ENCODE measurements around the gene HADHA. TPM values are rescaled to one million over a fixed set of nuclear protein-coding genes. Genes with fewer than 3 reads are reported as not detected.

HADHA gene
- polyA plus RNA-seq, 1 of the 3 experiments (the other 2 are of a cell fraction) = 64.3 TPM

GRCh38 chr2:26249625-26250024 is 5.2 kb upstream of the HADHA start:
- no peak for DNase-seq
- H3K79me2 ChIP-seq (ENCODE audit: insufficient read depth) = peaks cover 98% of the 10 kb centered on the region
- H3K9ac ChIP-seq = no peak overlapping the region
- peaks cover 3% of the 10 kb centered on the region for H3F3A ChIP-seq (replicated peaks; ENCODE audit: insufficient read depth)
- peaks cover 25% of the 10 kb centered on the region for H4K20me1 ChIP-seq (ENCODE audit: insufficient read depth)
- H3K4me1 ChIP-seq (ENCODE audit: control insufficient read depth in 1 of 2, insufficient read depth in 2 of 2, low read depth in 1 of 2, low read length in 1 of 2) = peaks cover 0 to 8% of the 10 kb centered on the region in 2 experiments; a peak in 2 of 4 replicates
- H3K4me2 ChIP-seq = no peak overlapping the region
- ChIA-PET POLR2A (no interaction called here), CTCF (interaction anchor here (0.8 to 1.0 kb wide), 2 partner anchors 81 to 162 kb away, joined by 3 to 4 read pairs; no protein-coding TSS in a partner anchor)
- no peak for TF ChIP-seq RFX5 (IDR thresholded peaks at IDR 0.05; ENCODE audit: low read length)
- H3K9me3 ChIP-seq = no peaks in the 10 kb centered on the region
- H3K4me3 ChIP-seq (ENCODE audit: low read depth in 2 of 2, low read length in 1 of 2) = no peak overlapping the region
- H3K36me3 ChIP-seq (replicated peaks in 1 of 2; ENCODE audit: control insufficient read depth in 1 of 2, insufficient read depth in 2 of 2, low read length in 1 of 2) = peaks cover 2 to 3% of the 10 kb centered on the region in 2 experiments
- H2AFZ ChIP-seq (ENCODE audit: low read depth) = no peak overlapping the region
- 95% methylated on average over 2 of the region's 2 CpGs for WGBS (ENCODE audit: low lambda C conversion rate)
- H3K9me2 ChIP-seq = no peaks in the 10 kb centered on the region
- no peak overlapping the region for H3K27ac ChIP-seq (ENCODE audit: low read depth in 2 of 2, low read length in 1 of 2)
- no peaks in the 10 kb centered on the region for H3K27me3 ChIP-seq (ENCODE audit: insufficient read depth)

- POLR2A ChIA-PET = no interaction called here
- H3K9me2 ChIP-seq = no peaks in the 10 kb centered on the region
- H3K9ac ChIP-seq = no peak overlapping the region
- H3K36me3 ChIP-seq (replicated peaks in 1 of 2; ENCODE audit: control insufficient read depth in 1 of 2, insufficient read depth in 2 of 2, low read length in 1 of 2) = no peaks in the 10 kb centered on the region
- peaks cover 96% of the 10 kb centered on the region for H3K79me2 ChIP-seq (ENCODE audit: insufficient read depth)
- no peaks in the 10 kb centered on the region for H3K9me3 ChIP-seq
- TF ChIP-seq TCF12 (IDR thresholded peaks at IDR 0.05) = no peak
- no peak for TF ChIP-seq FOXM1 (IDR thresholded peaks at IDR 0.05; ENCODE audit: low read depth)
- no peak for TF ChIP-seq USF1 (IDR thresholded peaks at IDR 0.05; ENCODE audit: borderline replicate concordance, low read depth)
- TF ChIP-seq JUND (IDR thresholded peaks at IDR 0.05) = no peak
- no peak for TF ChIP-seq PBX3 (IDR thresholded peaks at IDR 0.05)
- TF ChIP-seq GATA2 (CRISPR knock-in tag; IDR thresholded peaks at IDR 0.05) = no peak
- TF ChIP-seq ZBTB33 (IDR thresholded peaks at IDR 0.05; ENCODE audit: borderline replicate concordance, low read depth) = no peak
- TF ChIP-seq MXI1 (IDR thresholded peaks at IDR 0.05; ENCODE audit: low read depth, low read length) = no peak
- TF ChIP-seq NRF1 (IDR thresholded peaks at IDR 0.05; ENCODE audit: low read depth, low read length) = no peak
- TF ChIP-seq TEAD4 (IDR thresholded peaks at IDR 0.05; ENCODE audit: borderline replicate concordance, insufficient read depth) = no peak
- no peak for TF ChIP-seq CHD2 (IDR thresholded peaks at IDR 0.05; ENCODE audit: low read length, partially characterized antibody)
- TF ChIP-seq CTCF (IDR thresholded peaks at IDR 0.05) = no peak
- CTCF ChIA-PET = interaction anchor here (0.9 to 1.6 kb wide), 6 partner anchors 11 to 331 kb away, joined by 3 to 5 read pairs (median 4); no protein-coding TSS in a partner anchor
- H3K4me3 ChIP-seq (ENCODE audit: low read depth in 2 of 2, low read length in 1 of 2) = no peak overlapping the region
- no peak for DNase-seq
- H3K27ac ChIP-seq (ENCODE audit: low read depth in 2 of 2, low read length in 1 of 2) = no peak overlapping the region
- WGBS (ENCODE audit: low lambda C conversion rate) = 90% methylated on average over 9 of the region's 9 CpGs
- no peak overlapping the region for H2AFZ ChIP-seq (ENCODE audit: low read depth)
- H3F3A ChIP-seq (replicated peaks; ENCODE audit: insufficient read depth) = peaks cover 9% of the 10 kb centered on the region
- no peaks in the 10 kb centered on the region for H3K27me3 ChIP-seq (ENCODE audit: insufficient read depth)
- H3K4me2 ChIP-seq = peak overlapping the region; percentile 89; the same call in 1 of the 2 replicates
- peaks cover 16% of the 10 kb centered on the region for H4K20me1 ChIP-seq (ENCODE audit: insufficient read depth)
- H3K4me1 ChIP-seq (ENCODE audit: control insufficient read depth in 1 of 2, insufficient read depth in 2 of 2, low read depth in 1 of 2, low read length in 1 of 2) = peaks cover 5 to 10% of the 10 kb centered on the region in 2 experiments; a peak in 3 of 4 replicates
Observed at GRCh38 chr2:26246818-26247217, 2.4 kb upstream of the HADHA start.

Measured in SK-N-SH (cell line).